ENCODE results near the gene CTPS1. TPM values are rescaled to one million over a fixed set of nuclear protein-coding genes. Genes with fewer than 3 reads are reported as not detected.

Gene CTPS1
- total RNA-seq, 1 experiment from 2014 or later: 63.1 TPM

- no peak for DNase-seq
- CTCF ChIA-PET: no interaction called here
- no peaks in the 10 kb centered on the region for H3K9me3 ChIP-seq
- H3K4me1 Mint-ChIP-seq (ENCODE audit: low read depth, unreplicated experiment): peaks cover 7% of the 10 kb centered on the region
- H3K27me3 ChIP-seq (replicated peaks; ENCODE audit: control insufficient read depth, insufficient read depth, low read length): no peaks in the 10 kb centered on the region
- TF ChIP-seq CTCF (IDR thresholded peaks at IDR 0.05; ENCODE audit: insufficient read depth in 1 of 2, low read depth in 1 of 2, low read length in 1 of 2, severe bottlenecking in 1 of 2, unreplicated experiment in 1 of 2): no peak
- BruUV-seq (replicated peaks): no TSS peak
- H3K36me3 Mint-ChIP-seq (ENCODE audit: insufficient read depth, unreplicated experiment): no peaks in the 10 kb centered on the region
- H3K4me3 ChIP-seq (ENCODE audit: low read depth, low read length): no peak overlapping the region
- H3K4me1 ChIP-seq: peaks cover 16% of the 10 kb centered on the region
- no peak overlapping the region for H3K27ac Mint-ChIP-seq (ENCODE audit: unreplicated experiment)
- H3K9me3 Mint-ChIP-seq (ENCODE audit: unreplicated experiment): no peaks in the 10 kb centered on the region
- POLR2A ChIA-PET: no interaction called here
- H3K27me3 Mint-ChIP-seq (ENCODE audit: insufficient read depth, unreplicated experiment): no peaks in the 10 kb centered on the region
- H3K36me3 ChIP-seq (ENCODE audit: control insufficient read depth, insufficient read depth, low read length): no peaks in the 10 kb centered on the region
- intact Hi-C loops (cut with micrococcal nuclease; ENCODE audit: unreplicated experiment): no loop called here
- no peak overlapping the region for H3K4me3 Mint-ChIP-seq (ENCODE audit: unreplicated experiment)
These were observed 14.0 kb upstream of the CTPS1 start for GRCh38 chr1:40965531-40965930.

GRCh38 chr1:40966417-40966816, 13.1 kb upstream of the CTPS1 start:
- POLR2A ChIA-PET: no interaction called here
- H3K27ac Mint-ChIP-seq (ENCODE audit: unreplicated experiment): no peak overlapping the region
- no peak for DNase-seq
- intact Hi-C loops (cut with micrococcal nuclease; ENCODE audit: unreplicated experiment): no loop called here
- Histone ChIP-seq H3K9me3 (no peaks in the 10 kb centered on the region), H3K27me3 (replicated peaks; ENCODE audit: control insufficient read depth, insufficient read depth, low read length) (no peaks in the 10 kb centered on the region), H3K4me3 (ENCODE audit: low read depth, low read length) (no peak overlapping the region), H3K36me3 (ENCODE audit: control insufficient read depth, insufficient read depth, low read length) (no peaks in the 10 kb centered on the region), H3K4me1 (peaks cover 16% of the 10 kb centered on the region)
- no peaks in the 10 kb centered on the region for H3K27me3 Mint-ChIP-seq (ENCODE audit: insufficient read depth, unreplicated experiment)
- no peaks in the 10 kb centered on the region for H3K36me3 Mint-ChIP-seq (ENCODE audit: insufficient read depth, unreplicated experiment)
- CTCF ChIA-PET: no interaction called here
- H3K9me3 Mint-ChIP-seq (ENCODE audit: unreplicated experiment): no peaks in the 10 kb centered on the region
- peaks cover 7% of the 10 kb centered on the region for H3K4me1 Mint-ChIP-seq (ENCODE audit: low read depth, unreplicated experiment)
- H3K4me3 Mint-ChIP-seq (ENCODE audit: unreplicated experiment): no peak overlapping the region
- BruUV-seq (replicated peaks): no TSS peak
- no peak for TF ChIP-seq CTCF (IDR thresholded peaks at IDR 0.05; ENCODE audit: insufficient read depth in 1 of 2, low read depth in 1 of 2, low read length in 1 of 2, severe bottlenecking in 1 of 2, unreplicated experiment in 1 of 2)

GRCh38 chr1:40969445-40969844, 10.1 kb upstream of the CTPS1 start:
- intact Hi-C loops (cut with micrococcal nuclease; ENCODE audit: unreplicated experiment): no loop called here
- no peaks in the 10 kb centered on the region for H3K27me3 ChIP-seq (replicated peaks; ENCODE audit: control insufficient read depth, insufficient read depth, low read length)
- H3K36me3 ChIP-seq (ENCODE audit: control insufficient read depth, insufficient read depth, low read length): no peaks in the 10 kb centered on the region
- no peaks in the 10 kb centered on the region for H3K9me3 Mint-ChIP-seq (ENCODE audit: unreplicated experiment)
- no TSS peak for BruUV-seq (replicated peaks)
- H3K4me1 Mint-ChIP-seq (ENCODE audit: low read depth, unreplicated experiment): peaks cover 17% of the 10 kb centered on the region
- DNase-seq: no peak
- H3K36me3 Mint-ChIP-seq (ENCODE audit: insufficient read depth, unreplicated experiment): no peaks in the 10 kb centered on the region
- no peak overlapping the region for H3K4me3 Mint-ChIP-seq (ENCODE audit: unreplicated experiment)
- H3K27ac Mint-ChIP-seq (ENCODE audit: unreplicated experiment): no peak overlapping the region
- H3K27me3 Mint-ChIP-seq (ENCODE audit: insufficient read depth, unreplicated experiment): no peaks in the 10 kb centered on the region
- CTCF ChIA-PET: no interaction called here
- H3K4me3 ChIP-seq (ENCODE audit: low read depth, low read length): no peak overlapping the region
- H3K9me3 ChIP-seq: no peaks in the 10 kb centered on the region
- TF ChIP-seq CTCF (IDR thresholded peaks at IDR 0.05; ENCODE audit: insufficient read depth in 1 of 2, low read depth in 1 of 2, low read length in 1 of 2, severe bottlenecking in 1 of 2, unreplicated experiment in 1 of 2): no peak
- H3K4me1 ChIP-seq: peaks cover 22% of the 10 kb centered on the region
- POLR2A ChIA-PET: no interaction called here

Measured in Caco-2 (cell line).